Progenitor cell of endocrine pancreas (in vitro differentiated cells): ENCODE data around the gene ZNF764. TPM values are rescaled to one million over a fixed set of nuclear protein-coding genes. Genes with fewer than 3 reads are reported as not detected.

Experiments
- DNase-seq: peaks from one replicate; pipeline ENCODE4 v3.0.0; 2021; ENCODE audit warnings: low spot score; ENCODE audit not compliant: unreplicated experiment
- H3K27ac Mint-ChIP-seq: 2 replicates; pipeline ENCODE4 v1.8.0; 2021; ENCODE audit warnings: mild to moderate bottlenecking, moderate library complexity, mixed read lengths
- H3K27me3 Mint-ChIP-seq: 2 replicates; pipeline ENCODE4 v1.8.0; 2021; ENCODE audit warnings: mixed read lengths
- H3K36me3 Mint-ChIP-seq: 2 replicates; pipeline ENCODE4 v1.8.0; 2022; ENCODE audit warnings: mixed read lengths; ENCODE audit not compliant: insufficient read depth
- H3K4me1 Mint-ChIP-seq: 2 replicates; pipeline ENCODE4 v1.8.0; 2021; ENCODE audit warnings: low read depth, mixed read lengths
- H3K4me3 Mint-ChIP-seq: 2 replicates; pipeline ENCODE4 v1.8.0; 2021; ENCODE audit warnings: low read depth, mild to moderate bottlenecking, moderate library complexity, mixed read lengths
- H3K9me3 Mint-ChIP-seq: 2 replicates; pipeline ENCODE4 v1.8.0; 2021; ENCODE audit warnings: low read depth, mixed read lengths
- total RNA-seq: library from RNA; stranded (reverse); gene quantifications from 2 replicates; pipeline ENCODE4 v1.2.1, GENCODE V29; 2021
- TF ChIP-seq, protein P1 (sequence below): fragments of 200-600 bp; sonication (generic); IDR thresholded peaks from one replicate; pipeline ENCODE4 v1.5.0; 2021; ENCODE audit warnings: antibody characterized with exemption, mild to moderate bottlenecking; ENCODE audit not compliant: unreplicated experiment

ZNF764 gene
- total RNA-seq, 1 donor from 2014 or later, result 36.1 TPM

DNA sequence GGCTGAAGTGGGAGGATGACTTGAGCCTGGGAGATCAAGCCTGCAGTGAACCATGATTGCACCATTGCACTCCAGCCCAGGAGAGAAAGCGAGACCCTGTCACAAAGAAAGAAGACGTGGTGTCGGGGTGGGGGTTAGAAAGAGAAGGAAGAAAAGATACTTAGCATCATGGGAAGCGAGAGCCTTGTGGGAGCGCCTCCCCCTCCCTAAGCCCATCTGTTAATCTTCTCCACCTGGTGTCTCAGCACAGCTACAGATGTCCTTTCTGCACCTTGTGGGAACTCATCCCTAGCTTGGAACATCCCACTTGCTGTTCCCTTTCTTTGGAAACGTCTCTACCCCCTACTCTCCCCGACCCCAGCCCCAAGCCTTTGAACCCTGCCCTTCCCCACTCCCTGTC lies 7.4 kb upstream of the ZNF764 start:
- no peak overlapping the region for H3K4me3 Mint-ChIP-seq
- TF ChIP-seq, protein P1, sequence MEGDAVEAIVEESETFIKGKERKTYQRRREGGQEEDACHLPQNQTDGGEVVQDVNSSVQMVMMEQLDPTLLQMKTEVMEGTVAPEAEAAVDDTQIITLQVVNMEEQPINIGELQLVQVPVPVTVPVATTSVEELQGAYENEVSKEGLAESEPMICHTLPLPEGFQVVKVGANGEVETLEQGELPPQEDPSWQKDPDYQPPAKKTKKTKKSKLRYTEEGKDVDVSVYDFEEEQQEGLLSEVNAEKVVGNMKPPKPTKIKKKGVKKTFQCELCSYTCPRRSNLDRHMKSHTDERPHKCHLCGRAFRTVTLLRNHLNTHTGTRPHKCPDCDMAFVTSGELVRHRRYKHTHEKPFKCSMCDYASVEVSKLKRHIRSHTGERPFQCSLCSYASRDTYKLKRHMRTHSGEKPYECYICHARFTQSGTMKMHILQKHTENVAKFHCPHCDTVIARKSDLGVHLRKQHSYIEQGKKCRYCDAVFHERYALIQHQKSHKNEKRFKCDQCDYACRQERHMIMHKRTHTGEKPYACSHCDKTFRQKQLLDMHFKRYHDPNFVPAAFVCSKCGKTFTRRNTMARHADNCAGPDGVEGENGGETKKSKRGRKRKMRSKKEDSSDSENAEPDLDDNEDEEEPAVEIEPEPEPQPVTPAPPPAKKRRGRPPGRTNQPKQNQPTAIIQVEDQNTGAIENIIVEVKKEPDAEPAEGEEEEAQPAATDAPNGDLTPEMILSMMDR, result no peak
- no peak for DNase-seq
- peak overlapping the region; percentile 67 for H3K27ac Mint-ChIP-seq
- peaks cover 2% of the 10 kb centered on the region for H3K36me3 Mint-ChIP-seq
- H3K4me1 Mint-ChIP-seq, result peaks cover 21% of the 10 kb centered on the region
- H3K9me3 Mint-ChIP-seq, result no peaks in the 10 kb centered on the region
- peaks cover 3% of the 10 kb centered on the region for H3K27me3 Mint-ChIP-seq

DNA sequence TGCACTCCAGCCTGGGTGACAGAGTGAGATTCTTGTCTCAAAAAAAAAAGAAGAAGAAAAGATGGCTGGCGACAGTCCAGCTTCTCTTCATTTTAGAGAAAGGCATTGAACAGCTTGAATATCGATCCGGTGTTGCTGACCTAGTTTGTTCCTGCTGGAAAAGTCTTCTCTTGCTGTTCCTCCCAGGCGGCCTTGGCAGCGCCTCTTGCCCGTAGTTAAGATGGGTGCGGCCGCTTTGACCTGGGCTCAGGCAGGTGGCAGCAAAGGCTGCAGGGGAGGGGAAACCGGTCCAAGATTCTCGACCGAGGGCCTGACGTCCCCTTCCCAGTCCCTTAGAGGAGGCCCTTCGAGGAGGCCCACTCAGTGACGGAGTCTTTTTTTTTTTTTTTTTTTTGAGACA lies 3.8 kb upstream of the ZNF764 start:
- TF ChIP-seq, protein P1, result no peak
- no peak for DNase-seq
- H3K4me3 Mint-ChIP-seq, result no peak overlapping the region
- H3K9me3 Mint-ChIP-seq, result peaks cover 4% of the 10 kb centered on the region
- peaks cover 12% of the 10 kb centered on the region for H3K4me1 Mint-ChIP-seq
- peaks cover 3% of the 10 kb centered on the region for H3K27me3 Mint-ChIP-seq
- H3K27ac Mint-ChIP-seq, result no peak overlapping the region
- peaks cover 5% of the 10 kb centered on the region for H3K36me3 Mint-ChIP-seq

DNA sequence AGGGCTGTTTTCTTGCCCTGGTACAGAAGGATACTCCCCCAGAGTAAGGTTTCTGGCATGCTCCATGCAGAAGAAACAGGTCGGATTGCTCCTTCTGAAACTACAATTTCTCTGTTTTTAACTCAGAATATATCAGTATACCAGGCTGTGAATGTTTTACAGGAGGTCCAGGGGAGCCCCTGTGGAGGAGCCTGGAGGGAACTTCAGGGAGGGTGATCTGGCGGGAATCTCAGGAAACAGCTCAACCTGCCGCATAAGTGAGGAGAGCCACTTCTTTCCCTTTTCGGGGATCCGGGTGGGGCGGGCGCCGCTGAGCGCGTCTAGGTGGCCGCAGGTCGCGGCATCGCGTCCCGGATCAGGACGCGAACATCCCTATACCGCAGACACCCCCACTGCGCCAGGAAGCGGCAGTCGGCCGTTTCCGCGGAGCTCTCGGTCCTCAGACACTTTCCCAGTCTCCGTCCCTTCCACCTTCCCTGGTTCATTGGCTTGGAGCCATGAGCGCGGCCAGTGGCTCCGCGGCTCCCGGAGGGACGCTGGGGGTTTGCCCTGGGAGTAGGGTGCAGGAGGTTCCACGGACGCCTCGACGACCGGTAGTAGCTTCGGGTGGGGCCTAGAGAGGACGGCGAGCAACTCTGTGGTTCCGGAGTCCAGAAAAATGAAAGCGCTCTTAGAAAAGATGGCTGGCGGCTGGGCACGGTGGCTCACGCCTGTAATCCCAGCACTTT lies 3.1 kb upstream of the ZNF764 start:
- Mint-ChIP-seq H3K27ac (no peak overlapping the region), H3K36me3 (peaks cover 7% of the 10 kb centered on the region), H3K27me3 (peaks cover 3% of the 10 kb centered on the region), H3K9me3 (peaks cover 4% of the 10 kb centered on the region), H3K4me1 (peaks cover 10% of the 10 kb centered on the region), H3K4me3 (no peak overlapping the region)
- TF ChIP-seq, protein P1, result no peak
- DNase-seq, result no peak

DNA sequence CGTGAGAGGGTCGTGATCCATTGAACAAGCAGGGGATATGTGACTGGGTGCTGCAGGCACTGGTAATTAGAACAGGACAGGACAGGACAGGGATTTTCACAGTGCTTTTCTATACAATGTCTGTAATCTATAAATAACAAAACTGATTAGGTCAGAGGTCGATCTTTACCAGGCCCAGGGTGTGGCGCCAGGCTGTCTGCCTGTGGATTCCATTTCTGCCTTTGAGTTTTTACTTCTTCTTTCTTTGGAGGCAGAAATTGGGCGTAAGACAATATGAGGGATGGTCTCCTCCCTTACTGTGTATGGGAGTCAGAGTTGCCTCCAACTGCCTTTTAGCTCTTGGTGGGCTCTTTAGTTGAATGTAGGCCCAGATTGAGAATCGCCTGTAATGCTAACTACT lies 1.5 kb upstream of the ZNF764 start:
- Mint-ChIP-seq H3K4me1 (peaks cover 7% of the 10 kb centered on the region), H3K9me3 (peaks cover 4% of the 10 kb centered on the region), H3K36me3 (peaks cover 14% of the 10 kb centered on the region), H3K4me3 (no peak overlapping the region), H3K27me3 (peaks cover 3% of the 10 kb centered on the region), H3K27ac (peak overlapping the region; percentile 96)
- TF ChIP-seq, protein P1, result no peak
- DNase-seq, result no peak

DNA sequence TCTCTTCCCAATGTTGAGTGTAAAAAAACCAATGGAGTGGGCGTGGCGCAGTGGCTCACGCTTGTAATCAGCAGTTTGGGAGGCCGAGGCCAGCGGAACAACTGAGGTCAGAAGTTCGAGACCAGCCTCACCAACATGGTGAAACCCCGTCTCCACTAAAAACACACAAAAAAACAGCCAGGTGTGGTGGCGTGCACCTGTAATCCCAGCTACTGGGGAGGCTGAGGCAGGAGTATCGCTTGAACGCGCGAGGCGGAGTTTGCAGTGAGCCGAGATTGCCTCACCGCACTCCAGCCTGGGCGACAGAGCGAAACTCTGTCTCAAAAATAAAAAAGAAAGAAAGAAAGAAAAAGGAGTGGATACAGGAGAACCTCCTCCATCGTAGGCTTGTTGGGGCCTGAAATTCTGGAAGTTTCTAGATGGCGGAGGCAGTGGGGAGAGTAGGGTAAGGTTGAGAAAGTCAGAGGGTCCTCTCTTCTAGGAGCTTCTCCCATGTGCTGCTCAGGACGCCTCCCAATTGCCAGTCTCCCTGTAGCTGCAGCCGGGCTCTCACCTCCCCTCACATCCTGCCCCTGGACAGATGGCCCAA lies 709 bp upstream of the ZNF764 start:
- TF ChIP-seq, protein P1, result no peak
- peaks cover 3% of the 10 kb centered on the region for H3K27me3 Mint-ChIP-seq
- H3K9me3 Mint-ChIP-seq, result peaks cover 4% of the 10 kb centered on the region
- DNase-seq, result no peak
- H3K27ac Mint-ChIP-seq, result peak overlapping the region; percentile 96
- peaks cover 21% of the 10 kb centered on the region for H3K36me3 Mint-ChIP-seq
- H3K4me3 Mint-ChIP-seq, result peak overlapping the region; percentile 78
- H3K4me1 Mint-ChIP-seq, result peaks cover 12% of the 10 kb centered on the region
